ENCODE measurements around the gene KL.

The KL gene

DNA sequence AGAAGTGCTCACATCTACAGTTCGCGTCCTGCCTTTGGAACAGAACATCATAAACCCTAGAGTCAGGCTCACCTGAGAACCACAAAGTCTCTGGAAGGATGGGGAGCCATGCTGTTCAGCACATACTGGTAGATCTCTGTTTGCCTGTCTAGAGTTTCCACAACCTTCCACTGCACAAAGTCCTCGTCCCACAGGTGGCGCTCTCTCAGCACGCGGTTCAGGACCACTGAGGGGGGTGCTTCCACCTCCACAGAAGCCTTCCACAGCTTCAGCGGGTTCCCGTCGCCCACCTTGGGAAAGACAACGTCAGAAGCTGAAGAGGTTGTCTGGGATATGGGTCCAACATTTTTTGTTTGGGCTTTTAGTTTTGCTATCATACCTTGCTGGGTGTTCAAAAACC, 93.6 kb downstream of the KL start:
- DNase-seq (ENCODE audit: low read depth in 2 of 3, low spot score in 2 of 3) = no peak

DNA sequence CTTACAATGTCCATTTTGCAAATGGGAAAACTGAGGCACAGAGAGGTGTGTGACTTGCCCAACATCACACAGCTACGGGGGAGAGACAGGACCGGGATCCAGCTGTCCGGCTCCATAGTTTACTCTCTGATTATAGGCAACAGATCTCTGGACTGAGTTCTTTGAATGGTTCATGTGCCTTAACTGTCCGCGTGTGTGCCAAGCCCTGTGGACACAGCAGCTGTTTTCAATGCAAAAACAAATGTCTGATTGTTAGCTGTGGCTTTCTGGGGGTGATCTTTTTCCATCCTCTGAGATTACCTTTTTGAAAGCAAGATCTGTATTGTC, 94.1 kb downstream of the KL start:
- DNase-seq (ENCODE audit: low read depth in 2 of 3, low spot score in 2 of 3) = no peak

DNA sequence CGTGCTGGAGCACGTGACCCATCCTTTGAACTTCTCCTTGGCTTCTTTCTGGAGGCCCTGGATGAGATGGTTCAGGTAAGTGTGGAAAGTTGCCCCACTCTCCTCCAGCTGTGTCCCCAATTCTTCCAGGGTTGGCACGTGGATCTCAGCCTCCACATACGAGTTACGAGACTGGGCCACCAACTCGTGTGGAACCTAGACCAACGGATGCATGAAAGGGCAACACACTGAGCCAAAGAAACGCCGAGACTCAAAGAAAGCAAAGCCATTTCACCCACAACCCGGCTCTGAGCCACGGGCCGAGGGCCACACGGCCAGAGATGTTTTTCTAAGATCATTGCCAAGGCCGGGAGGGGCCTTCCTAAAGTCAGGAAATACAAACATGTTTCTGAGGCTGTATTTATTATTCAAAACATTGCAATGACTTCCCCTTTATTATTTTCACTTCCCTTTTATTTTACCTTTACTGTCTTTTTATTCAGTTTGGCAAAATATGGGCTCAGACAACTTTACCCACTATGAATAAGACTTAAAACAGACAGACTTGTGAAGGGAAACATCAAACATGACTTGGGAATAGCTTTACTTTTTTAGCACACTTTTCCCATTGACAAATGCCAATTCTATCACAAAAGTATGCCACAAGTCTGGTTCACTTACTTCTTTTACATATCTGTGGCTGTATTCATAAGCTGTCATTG, 94.6 kb downstream of the KL start:
- DNase-seq (ENCODE audit: low read depth in 2 of 3, low spot score in 2 of 3) = no peak

DNA sequence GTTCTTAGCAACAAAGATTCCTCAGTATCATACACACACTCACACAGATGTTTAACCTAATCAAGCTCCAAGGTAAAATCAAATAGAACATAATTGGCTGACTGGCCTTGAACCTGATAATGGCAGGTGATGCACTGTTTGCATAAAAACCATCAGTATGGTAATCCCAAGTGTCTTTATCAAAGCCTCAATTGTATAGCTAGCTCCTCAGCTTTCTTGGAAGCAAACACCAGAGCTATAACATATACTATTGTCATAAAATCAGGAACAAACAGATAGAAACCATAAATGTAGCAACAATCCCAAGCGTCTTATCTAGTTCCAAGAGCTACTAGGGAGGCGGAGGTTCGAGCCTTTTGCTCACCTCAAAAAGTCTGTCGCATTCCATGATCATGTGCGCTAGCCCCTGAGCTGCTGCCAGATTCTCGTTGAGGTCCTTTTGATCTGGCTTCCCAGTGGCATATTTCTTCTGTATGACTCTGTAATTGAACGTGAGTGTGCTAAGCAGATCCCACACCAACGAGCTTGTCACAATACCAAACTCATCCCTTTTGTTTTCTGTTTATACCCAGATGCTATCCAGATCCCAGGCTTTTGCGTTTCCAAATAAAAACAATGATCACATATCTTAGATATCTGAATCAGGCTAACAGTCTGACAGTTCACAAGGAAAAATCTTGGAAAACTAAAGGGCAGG, 95.3 kb downstream of the KL start:
- no peak for DNase-seq (ENCODE audit: low read depth in 2 of 3, low spot score in 2 of 3)

DNA sequence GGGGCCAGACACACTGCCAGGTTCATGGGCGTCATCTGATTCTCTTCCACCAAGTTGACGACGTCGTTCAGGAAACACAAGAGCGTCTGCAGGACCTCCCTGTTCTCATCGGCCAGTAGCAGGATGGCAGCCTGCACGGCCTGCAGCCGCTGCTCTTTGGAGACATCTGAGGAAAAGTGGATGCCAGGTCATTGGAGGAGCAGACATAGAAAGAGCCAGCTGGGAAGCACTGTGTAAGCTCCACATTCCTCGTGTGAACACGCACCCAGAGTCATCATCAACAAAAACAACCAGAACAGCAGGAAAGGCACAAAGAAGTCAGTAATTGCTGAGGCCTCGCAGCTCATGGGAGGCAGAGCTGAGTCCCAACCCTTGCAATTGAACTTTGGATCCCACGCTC, 96.5 kb downstream of the KL start:
- DNase-seq (ENCODE audit: low read depth in 2 of 3, low spot score in 2 of 3) = no peak

DNA sequence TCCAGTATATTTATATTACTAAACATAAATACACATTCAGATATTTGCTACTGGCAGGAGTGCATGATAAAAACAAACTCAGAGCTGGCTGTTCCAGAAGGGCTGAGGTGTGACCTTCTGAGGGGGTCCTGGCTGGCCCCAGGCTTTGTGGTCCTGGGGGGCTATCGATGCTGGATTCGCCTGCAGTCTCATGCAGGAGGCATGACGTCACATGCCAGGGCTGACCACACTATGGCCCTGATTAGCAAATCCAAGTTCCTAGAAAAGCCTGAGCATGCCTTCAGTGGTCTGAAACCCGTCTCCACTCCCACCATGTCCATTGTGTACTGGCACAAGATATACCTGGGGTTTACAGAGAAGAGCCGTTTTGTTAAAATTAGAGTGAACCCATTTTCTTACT, 97.9 kb downstream of the KL start:
- no peak for DNase-seq (ENCODE audit: low read depth in 2 of 3, low spot score in 2 of 3)

DNA sequence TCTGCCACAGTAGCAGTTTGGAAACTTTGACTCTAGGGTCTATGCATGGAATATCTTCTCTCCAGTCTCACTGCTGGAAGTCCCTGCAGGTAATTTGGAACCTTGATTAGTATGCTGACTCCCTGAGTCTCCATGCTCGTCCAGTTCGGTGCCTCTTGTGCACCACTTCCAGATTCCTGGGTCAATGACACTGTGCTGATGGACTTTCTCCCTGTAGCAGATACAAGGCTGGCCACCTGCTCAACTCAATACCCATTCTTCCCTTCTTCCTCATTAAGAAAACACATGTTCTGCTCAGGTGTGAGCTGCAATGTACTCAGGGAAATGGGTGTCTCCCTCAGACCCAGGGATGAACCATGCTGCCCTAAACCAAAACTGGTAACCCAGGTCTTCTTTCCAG, 99.1 kb downstream of the KL start:
- DNase-seq (ENCODE audit: low read depth in 2 of 3, low spot score in 2 of 3) = no peak

All from activated CD8-positive, alpha-beta memory T cell treated with anti-CD3 and anti-CD28 coated beads for 48 hours (primary cell).